GM12892 (cell line): ENCODE measurements around the gene FBXO15.

Experiments used
- POLR2A ChIP-seq: IDR thresholded peaks from 2 replicates; pipeline ENCODE4 v1.6.1; 2011; ENCODE audit warnings: low read depth, low read length, control low read depth
- POLR2AphosphoS5 ChIP-seq: IDR thresholded peaks from 2 replicates; pipeline ENCODE4 v1.6.1; 2011; ENCODE audit warnings: low read depth, low read length, control low read depth

DNA sequence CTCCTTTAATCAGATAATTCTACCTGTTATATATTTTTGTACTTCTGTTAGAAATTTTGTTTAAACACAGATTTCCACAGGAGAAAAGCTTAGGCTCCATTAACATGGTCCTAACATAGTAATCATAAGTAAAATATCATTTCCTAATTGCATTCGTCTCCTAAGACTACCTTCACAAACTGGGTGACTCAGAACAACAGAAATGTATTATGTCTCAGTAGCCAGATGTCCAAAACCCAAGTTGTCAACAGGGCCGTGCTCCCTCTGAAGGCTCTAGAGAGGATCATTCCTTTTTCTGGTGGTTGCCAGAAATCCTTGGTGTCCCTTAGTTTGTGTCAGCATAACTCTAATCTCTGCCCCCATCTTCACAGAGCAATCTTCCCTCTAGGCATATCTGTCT is 5.4 kb downstream of the FBXO15 start:
- TF ChIP-seq POLR2A (no peak), POLR2AphosphoS5 (no peak)
